ENCODE results near the gene TGM2. TPM values are rescaled to one million over a fixed set of nuclear protein-coding genes. Genes with fewer than 3 reads are reported as not detected.
A peak's percentile ranks its signal among the peaks of the same experiment; 100 is the strongest.

The TGM2 gene
- total RNA-seq, 4 donors from 2014 or later = 2.8 to 33.2 (median 11.5) TPM

- DNase-seq = no peak
- no peaks in the 10 kb centered on the region for H3K9me3 ChIP-seq
- H3K4me1 ChIP-seq = peaks cover 21 to 31% (median 22%) of the 10 kb centered on the region in 3 donors
- 83% methylated on average over 3 of the region's 5 CpGs; no CpG with 5 or more reads in 1 of the 2 donors for WGBS, 2 donors
- peak overlapping the region; percentile 54 to 92 (median 76) for H3K27ac ChIP-seq
- no peak for TF ChIP-seq POLR2A (IDR thresholded peaks at IDR 0.05)
- TF ChIP-seq, protein P1, sequence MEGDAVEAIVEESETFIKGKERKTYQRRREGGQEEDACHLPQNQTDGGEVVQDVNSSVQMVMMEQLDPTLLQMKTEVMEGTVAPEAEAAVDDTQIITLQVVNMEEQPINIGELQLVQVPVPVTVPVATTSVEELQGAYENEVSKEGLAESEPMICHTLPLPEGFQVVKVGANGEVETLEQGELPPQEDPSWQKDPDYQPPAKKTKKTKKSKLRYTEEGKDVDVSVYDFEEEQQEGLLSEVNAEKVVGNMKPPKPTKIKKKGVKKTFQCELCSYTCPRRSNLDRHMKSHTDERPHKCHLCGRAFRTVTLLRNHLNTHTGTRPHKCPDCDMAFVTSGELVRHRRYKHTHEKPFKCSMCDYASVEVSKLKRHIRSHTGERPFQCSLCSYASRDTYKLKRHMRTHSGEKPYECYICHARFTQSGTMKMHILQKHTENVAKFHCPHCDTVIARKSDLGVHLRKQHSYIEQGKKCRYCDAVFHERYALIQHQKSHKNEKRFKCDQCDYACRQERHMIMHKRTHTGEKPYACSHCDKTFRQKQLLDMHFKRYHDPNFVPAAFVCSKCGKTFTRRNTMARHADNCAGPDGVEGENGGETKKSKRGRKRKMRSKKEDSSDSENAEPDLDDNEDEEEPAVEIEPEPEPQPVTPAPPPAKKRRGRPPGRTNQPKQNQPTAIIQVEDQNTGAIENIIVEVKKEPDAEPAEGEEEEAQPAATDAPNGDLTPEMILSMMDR (IDR thresholded peaks at IDR 0.05) = no peak
- no peak overlapping the region for H3K4me3 ChIP-seq
- intact Hi-C loops (cut with DNase I) = no loop called here
- peaks cover 0 to 17% (median 0%) of the 10 kb centered on the region in 4 donors for H3K27me3 ChIP-seq
- peaks cover 0 to 3% (median 0%) of the 10 kb centered on the region in 3 donors for H3K36me3 ChIP-seq
Observed at GRCh38 chr20:38144598-38144973, 20.5 kb downstream of the TGM2 start.

DNA sequence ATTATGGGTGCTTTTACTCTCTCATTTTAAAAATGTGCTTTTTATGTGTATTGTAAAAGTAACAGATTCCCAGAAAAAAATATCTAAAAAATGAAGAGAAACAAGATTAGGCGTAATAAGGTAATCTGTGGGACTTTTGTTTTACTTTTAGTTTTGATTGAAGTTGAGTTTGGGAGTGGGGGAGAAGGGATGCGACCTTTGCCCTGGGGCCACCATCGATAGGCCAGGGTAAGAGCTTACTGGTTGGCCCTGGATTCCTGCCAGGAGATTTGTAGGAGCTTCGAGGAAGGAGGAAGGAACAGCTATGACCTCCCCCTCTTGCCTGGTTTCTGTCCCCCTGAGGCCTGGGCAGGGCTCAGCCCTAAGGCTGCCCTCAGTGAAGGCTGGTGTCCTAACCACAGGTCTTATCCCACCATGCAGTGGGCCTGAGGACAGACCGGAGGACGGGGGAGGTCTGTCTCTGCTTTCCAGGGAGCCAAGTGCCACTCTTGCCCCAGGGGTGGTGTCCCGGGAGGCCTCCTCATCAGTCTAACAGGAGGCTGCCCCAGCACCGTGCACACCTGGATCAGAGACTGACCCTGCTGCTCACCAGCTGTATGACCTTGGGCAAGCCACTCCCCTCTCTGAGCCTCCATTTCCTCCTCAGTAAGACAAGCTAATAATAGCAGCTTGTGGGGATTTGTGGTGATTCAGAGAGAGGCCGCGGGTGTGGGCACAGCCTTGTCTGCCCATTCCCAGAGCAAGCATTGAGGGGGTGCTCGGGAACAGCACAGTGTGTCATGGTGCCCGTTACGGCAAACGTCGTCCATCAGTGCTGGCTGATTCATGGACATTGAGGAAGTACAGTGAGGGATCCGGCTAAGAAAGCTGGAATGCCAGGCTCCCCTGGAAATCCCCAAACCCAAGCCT lies 21.2 kb downstream of the TGM2 start:
- no peak for DNase-seq
- Histone ChIP-seq H3K9me3 (no peaks in the 10 kb centered on the region), H3K4me1 (peaks cover 21 to 31% (median 22%) of the 10 kb centered on the region in 3 donors), H3K27me3 (peaks cover 0 to 23% (median 0%) of the 10 kb centered on the region in 4 donors), H3K36me3 (peaks cover 0 to 9% (median 0%) of the 10 kb centered on the region in 3 donors), H3K4me3 (no peak overlapping the region), H3K27ac (peak overlapping the region; percentile 54 to 92 (median 76))
- 18 to 35% methylated on average over 3 to 10 of the region's 16 CpGs for WGBS, 2 donors
- TF ChIP-seq, protein P1 (IDR thresholded peaks at IDR 0.05) = no peak
- no peak for TF ChIP-seq POLR2A (IDR thresholded peaks at IDR 0.05)
- intact Hi-C loops (cut with DNase I) = no loop called here

DNA sequence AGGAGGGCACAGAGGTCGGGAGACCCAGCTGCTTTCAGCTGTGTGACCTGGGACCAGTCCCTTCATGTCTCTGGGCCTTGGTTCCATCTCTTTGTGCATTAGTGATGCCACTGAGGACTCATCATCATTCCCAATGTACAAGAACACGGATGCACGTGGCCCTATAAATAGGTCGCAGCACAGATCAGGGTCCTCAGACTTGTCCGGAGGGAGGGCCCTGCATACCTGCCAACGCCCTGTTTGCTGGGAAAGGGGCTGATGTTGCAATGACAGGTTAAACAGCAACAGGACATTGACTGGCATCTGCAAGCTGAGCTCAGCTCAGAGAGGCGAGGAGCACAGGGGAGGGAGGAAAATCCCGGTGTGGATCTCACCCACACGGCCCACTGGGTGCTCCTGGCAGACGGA lies 21.8 kb downstream of the TGM2 start:
- peaks cover 0 to 28% (median 0%) of the 10 kb centered on the region in 4 donors for H3K27me3 ChIP-seq
- peaks cover 0 to 16% (median 0%) of the 10 kb centered on the region in 3 donors for H3K36me3 ChIP-seq
- H3K4me1 ChIP-seq = peaks cover 21 to 31% (median 22%) of the 10 kb centered on the region in 3 donors
- TF ChIP-seq POLR2A (IDR thresholded peaks at IDR 0.05) = no peak
- TF ChIP-seq, protein P1 (IDR thresholded peaks at IDR 0.05) = no peak
- H3K27ac ChIP-seq = peak overlapping the region in 2 of 4 donors; percentile 79 to 92
- no peak for DNase-seq
- WGBS, 2 donors = 34 to 38% methylated on average over 9 to 10 of the region's 10 CpGs
- intact Hi-C loops (cut with DNase I) = no loop called here
- H3K9me3 ChIP-seq = no peaks in the 10 kb centered on the region
- no peak overlapping the region for H3K4me3 ChIP-seq

DNA sequence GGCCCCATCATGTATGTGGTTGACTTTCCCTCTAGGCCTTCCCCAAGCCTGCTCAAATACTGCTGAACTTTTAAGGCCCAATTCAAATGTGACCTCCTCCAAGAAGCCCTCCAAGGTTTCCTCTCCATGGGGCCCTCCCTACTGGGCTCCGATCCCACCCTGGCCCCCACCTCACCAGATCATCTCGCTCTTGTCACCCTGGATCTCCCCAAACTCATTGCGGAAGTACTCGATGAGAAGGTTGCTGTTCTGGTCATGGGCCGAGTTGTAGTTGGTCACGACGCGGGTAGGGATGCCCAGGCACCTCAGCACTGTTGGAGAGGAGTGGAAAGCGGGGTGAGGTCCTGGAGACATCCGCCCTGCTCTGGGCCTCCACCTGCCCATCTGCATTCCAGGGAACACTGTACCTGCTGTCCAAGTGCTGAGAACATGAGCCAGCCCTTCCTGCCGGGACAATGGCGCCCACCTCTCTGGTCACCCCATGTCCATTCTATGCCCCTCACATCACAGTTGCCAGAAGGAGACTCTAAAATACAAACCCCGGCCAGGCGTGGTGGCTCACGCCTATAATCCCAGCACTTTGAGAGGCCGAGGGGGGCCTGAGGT lies 23.1 kb downstream of the TGM2 start:
- Histone ChIP-seq H3K36me3 (peaks cover 0 to 28% (median 0%) of the 10 kb centered on the region in 3 donors), H3K9me3 (no peaks in the 10 kb centered on the region), H3K4me1 (peaks cover 21 to 31% (median 22%) of the 10 kb centered on the region in 3 donors), H3K27ac (peak overlapping the region in 2 of 4 donors; percentile 14 to 25), H3K27me3 (peaks cover 0 to 26% (median 0%) of the 10 kb centered on the region in 4 donors), H3K4me3 (no peak overlapping the region)
- TF ChIP-seq, protein P1 (IDR thresholded peaks at IDR 0.05) = no peak
- TF ChIP-seq POLR2A (IDR thresholded peaks at IDR 0.05) = no peak
- 95 to 97% methylated on average over 9 to 10 of the region's 16 CpGs for WGBS, 2 donors
- intact Hi-C loops (cut with DNase I) = no loop called here
- DNase-seq = no peak

Data from esophagus squamous epithelium (tissue), 5 donors.